Hepatocyte (in vitro differentiated cells): ENCODE measurements around the gene MXD4.

ENCODE experiments used
- EZH2 ChIP-seq: fragments of 200-600 bp; sonication (generic); IDR thresholded peaks from 2 replicates; pipeline ENCODE4 v1.6.1; 2016; ENCODE audit warnings: antibody characterized with exemption, mild to moderate bottlenecking, borderline replicate concordance
- EZH2phosphoT487 ChIP-seq: fragments of 200-600 bp; sonication (generic); IDR thresholded peaks from one replicate; pipeline ENCODE4 v1.6.1; 2018; ENCODE audit warnings: antibody characterized with exemption, mild to moderate bottlenecking, low read depth, moderate library complexity; ENCODE audit not compliant: unreplicated experiment, severe bottlenecking
- TF ChIP-seq, protein P1 (sequence below): fragments of 200-600 bp; sonication (generic); IDR thresholded peaks from 2 replicates; pipeline ENCODE4 v1.5.1; 2016; ENCODE audit warnings: antibody characterized with exemption, mild to moderate bottlenecking; ENCODE audit not compliant: poor library complexity

- TF ChIP-seq, protein P1, sequence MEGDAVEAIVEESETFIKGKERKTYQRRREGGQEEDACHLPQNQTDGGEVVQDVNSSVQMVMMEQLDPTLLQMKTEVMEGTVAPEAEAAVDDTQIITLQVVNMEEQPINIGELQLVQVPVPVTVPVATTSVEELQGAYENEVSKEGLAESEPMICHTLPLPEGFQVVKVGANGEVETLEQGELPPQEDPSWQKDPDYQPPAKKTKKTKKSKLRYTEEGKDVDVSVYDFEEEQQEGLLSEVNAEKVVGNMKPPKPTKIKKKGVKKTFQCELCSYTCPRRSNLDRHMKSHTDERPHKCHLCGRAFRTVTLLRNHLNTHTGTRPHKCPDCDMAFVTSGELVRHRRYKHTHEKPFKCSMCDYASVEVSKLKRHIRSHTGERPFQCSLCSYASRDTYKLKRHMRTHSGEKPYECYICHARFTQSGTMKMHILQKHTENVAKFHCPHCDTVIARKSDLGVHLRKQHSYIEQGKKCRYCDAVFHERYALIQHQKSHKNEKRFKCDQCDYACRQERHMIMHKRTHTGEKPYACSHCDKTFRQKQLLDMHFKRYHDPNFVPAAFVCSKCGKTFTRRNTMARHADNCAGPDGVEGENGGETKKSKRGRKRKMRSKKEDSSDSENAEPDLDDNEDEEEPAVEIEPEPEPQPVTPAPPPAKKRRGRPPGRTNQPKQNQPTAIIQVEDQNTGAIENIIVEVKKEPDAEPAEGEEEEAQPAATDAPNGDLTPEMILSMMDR: no peak
- no peak for TF ChIP-seq EZH2phosphoT487
- TF ChIP-seq EZH2: no peak
Measured at GRCh38 chr4:2299794-2300193, 37.9 kb upstream of the MXD4 start.
